Smooth muscle cell (in vitro differentiated cells): ENCODE results near the gene PRM3. TPM values are rescaled to one million over a fixed set of nuclear protein-coding genes. Genes with fewer than 3 reads are reported as not detected.

Experiments used
- DNase-seq: peaks from one replicate; lab custom pipeline; 2025; ENCODE audit not compliant: unreplicated experiment; lab: John Stamatoyannopoulos, UW
- H2AFZ ChIP-seq: fragments of 200-600 bp; sonication (generic); 2 replicates; pipeline ENCODE4 v1.6.0; 2016; ENCODE audit warnings: antibody characterized with exemption, low read depth, mild to moderate bottlenecking
- H3F3A ChIP-seq: fragments of 200-600 bp; sonication (generic); 2 replicates; pipeline ENCODE4 v1.6.0; 2017; ENCODE audit warnings: antibody characterized with exemption, low read depth
- H3K27ac ChIP-seq: fragments of 200-600 bp; sonication (generic); 2 replicates; pipeline ENCODE4 v1.5.1; 2016; ENCODE audit warnings: low read depth, mild to moderate bottlenecking
- H3K27me3 ChIP-seq: fragments of 200-600 bp; sonication (generic); 2 replicates; pipeline ENCODE4 v1.6.1; 2016; ENCODE audit warnings: low read depth, mild to moderate bottlenecking
- H3K36me3 ChIP-seq: fragments of 200-600 bp; sonication (generic); 2 replicates; pipeline ENCODE4 v1.5.1; 2016; ENCODE audit warnings: low read depth
- H3K4me1 ChIP-seq: fragments of 200-600 bp; sonication (generic); 2 replicates; pipeline ENCODE4 v1.5.1; 2016; ENCODE audit warnings: low read depth
- H3K4me2 ChIP-seq: fragments of 200-600 bp; sonication (generic); 2 replicates; pipeline ENCODE4 v1.6.0; 2016; ENCODE audit warnings: mild to moderate bottlenecking
- H3K4me3 ChIP-seq: fragments of 200-600 bp; sonication (generic); 2 replicates; pipeline ENCODE4 v1.5.1; 2016; ENCODE audit warnings: mild to moderate bottlenecking
- H3K79me2 ChIP-seq: fragments of 200-600 bp; sonication (generic); 2 replicates; pipeline ENCODE4 v1.6.0; 2016; ENCODE audit warnings: low read depth, mild to moderate bottlenecking
- H3K9ac ChIP-seq: fragments of 200-600 bp; sonication (generic); 2 replicates; pipeline ENCODE4 v1.6.0; 2016; ENCODE audit warnings: low read depth
- H3K9me3 ChIP-seq: fragments of 200-600 bp; sonication (generic); replicated peaks from 2 replicates; pipeline ENCODE4 v1.5.1; 2016; ENCODE audit warnings: low read depth
- H4K20me1 ChIP-seq: fragments of 200-600 bp; sonication (generic); 2 replicates; pipeline ENCODE4 v1.6.0; 2016; ENCODE audit warnings: low read depth
- WGBS: methylation state at CpG from one replicate; pipeline ENCODE4 v1.1.7; 2016; ENCODE audit warnings: low lambda C conversion rate; 5-methylcytosine and 5-hydroxymethylcytosine counted together
- polyA plus RNA-seq: library from polyadenylated mRNA; unstranded; fragments of >200 nt; fragmentation: Nextera tagmentation; extraction: Ambion mirVana; gene quantifications from 2 replicates; pipeline ENCODE4 v1.2.1, GENCODE V29; 2016
- total RNA-seq: library from RNA; depleted of rRNA; stranded (reverse); fragments of >200 nt; gene quantifications from 2 replicates; pipeline ENCODE4 v1.2.3, GENCODE V29; 2014
- TF ChIP-seq, protein P1 (sequence below): fragments of 200-600 bp; sonication (generic); IDR thresholded peaks from 2 replicates; pipeline ENCODE4 v1.5.1; 2017; ENCODE audit warnings: borderline replicate concordance, mild to moderate bottlenecking, antibody characterized with exemption; ENCODE audit not compliant: insufficient read depth, poor library complexity, severe bottlenecking

Gene PRM3
- total and polyA plus RNA-seq, 2 experiments from 2014 or later: not detected

DNA sequence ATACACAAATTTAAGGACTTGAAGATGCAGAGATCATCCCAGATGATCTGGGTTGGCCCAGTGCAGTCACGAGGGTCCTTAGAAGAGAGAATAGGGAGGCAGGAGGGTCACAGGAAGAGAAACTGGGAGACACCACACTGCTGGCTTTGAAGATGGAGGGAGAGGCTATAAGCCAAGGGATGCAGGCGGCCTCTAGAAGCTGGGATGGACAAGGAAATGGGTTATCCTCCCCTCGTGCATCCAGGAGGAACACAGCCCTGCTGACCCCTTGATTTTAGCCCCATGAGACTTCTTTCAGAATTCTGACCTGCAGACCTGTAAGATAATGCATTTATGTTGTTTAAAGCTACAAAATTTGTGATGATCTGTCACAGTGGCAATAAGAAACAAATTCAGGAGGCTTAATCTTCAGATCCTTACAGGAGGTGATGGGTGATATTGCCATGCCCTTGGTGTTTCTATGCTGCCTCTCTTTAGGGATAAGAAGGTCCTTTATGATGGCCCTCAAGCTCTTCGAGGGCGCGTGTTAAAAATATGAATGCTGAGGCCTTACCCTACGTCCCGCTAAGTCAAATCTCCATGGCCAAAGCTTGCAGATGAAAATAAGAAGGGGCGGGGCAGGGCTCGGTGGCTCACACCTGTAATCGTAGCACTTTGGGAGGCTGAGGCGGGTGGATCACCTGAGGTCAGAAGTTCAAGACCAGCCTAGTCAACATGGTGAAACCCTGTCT, 4.3 kb upstream of the PRM3 start:
- H3K9me3 ChIP-seq: no peaks in the 10 kb centered on the region
- no peaks in the 10 kb centered on the region for H3K79me2 ChIP-seq

DNA sequence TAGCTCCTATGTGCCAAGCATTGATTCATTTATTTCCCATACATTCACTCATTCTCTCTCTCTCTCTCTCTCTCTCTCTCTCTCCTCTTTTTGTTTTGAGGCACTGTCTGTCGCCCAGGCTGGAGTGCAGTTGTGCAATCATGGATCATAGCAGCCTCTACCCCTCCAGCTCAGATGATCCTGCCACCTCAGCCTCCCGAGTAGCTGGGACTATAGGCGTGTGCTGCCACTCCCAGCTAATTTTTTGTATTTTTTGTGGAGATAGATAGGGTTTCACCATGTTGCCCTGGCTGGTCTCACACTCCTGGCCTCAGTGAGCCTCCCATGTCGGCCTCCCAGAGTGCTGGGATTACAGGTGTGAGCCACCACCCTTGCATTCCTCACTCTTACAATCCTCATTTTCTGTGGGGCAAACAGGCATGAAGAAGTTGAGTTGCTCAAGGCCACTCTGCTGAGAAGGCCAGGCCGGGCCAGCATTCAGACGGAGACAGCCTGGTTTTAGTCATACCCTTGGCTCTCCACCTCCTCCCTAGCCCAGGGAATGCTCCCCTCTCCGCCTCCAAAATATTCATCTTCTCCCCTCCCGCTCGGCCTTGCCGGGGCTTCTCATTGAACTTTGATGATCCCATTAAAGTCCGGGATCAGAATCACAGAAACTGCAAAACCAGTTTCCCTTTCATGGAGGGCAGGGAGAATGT, 3.6 kb upstream of the PRM3 start:
- DNase-seq: no peak
- H4K20me1 ChIP-seq: no peaks in the 10 kb centered on the region
- TF ChIP-seq, protein P1, sequence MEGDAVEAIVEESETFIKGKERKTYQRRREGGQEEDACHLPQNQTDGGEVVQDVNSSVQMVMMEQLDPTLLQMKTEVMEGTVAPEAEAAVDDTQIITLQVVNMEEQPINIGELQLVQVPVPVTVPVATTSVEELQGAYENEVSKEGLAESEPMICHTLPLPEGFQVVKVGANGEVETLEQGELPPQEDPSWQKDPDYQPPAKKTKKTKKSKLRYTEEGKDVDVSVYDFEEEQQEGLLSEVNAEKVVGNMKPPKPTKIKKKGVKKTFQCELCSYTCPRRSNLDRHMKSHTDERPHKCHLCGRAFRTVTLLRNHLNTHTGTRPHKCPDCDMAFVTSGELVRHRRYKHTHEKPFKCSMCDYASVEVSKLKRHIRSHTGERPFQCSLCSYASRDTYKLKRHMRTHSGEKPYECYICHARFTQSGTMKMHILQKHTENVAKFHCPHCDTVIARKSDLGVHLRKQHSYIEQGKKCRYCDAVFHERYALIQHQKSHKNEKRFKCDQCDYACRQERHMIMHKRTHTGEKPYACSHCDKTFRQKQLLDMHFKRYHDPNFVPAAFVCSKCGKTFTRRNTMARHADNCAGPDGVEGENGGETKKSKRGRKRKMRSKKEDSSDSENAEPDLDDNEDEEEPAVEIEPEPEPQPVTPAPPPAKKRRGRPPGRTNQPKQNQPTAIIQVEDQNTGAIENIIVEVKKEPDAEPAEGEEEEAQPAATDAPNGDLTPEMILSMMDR: no peak
- no peaks in the 10 kb centered on the region for H3K4me1 ChIP-seq
- H3K36me3 ChIP-seq: no peaks in the 10 kb centered on the region
- no peak overlapping the region for H3K9ac ChIP-seq
- H3K79me2 ChIP-seq: no peaks in the 10 kb centered on the region
- H3F3A ChIP-seq: no peaks in the 10 kb centered on the region
- H3K9me3 ChIP-seq: no peaks in the 10 kb centered on the region
- no peaks in the 10 kb centered on the region for H3K27me3 ChIP-seq
- H3K4me3 ChIP-seq: no peak overlapping the region
- WGBS: 93% methylated on average over 11 of the region's 11 CpGs
- H3K27ac ChIP-seq: no peak overlapping the region
- no peak overlapping the region for H3K4me2 ChIP-seq
- no peak overlapping the region for H2AFZ ChIP-seq

More for the DNA sequence above, 4.3 kb upstream of the PRM3 start:
- Histone ChIP-seq H4K20me1 (no peaks in the 10 kb centered on the region), H3K27ac (no peak overlapping the region), H3K9ac (no peak overlapping the region), H2AFZ (no peak overlapping the region), H3K36me3 (no peaks in the 10 kb centered on the region), H3F3A (no peaks in the 10 kb centered on the region), H3K4me3 (no peak overlapping the region), H3K4me2 (no peak overlapping the region), H3K27me3 (no peaks in the 10 kb centered on the region), H3K4me1 (no peaks in the 10 kb centered on the region)
- TF ChIP-seq, protein P1: no peak
- DNase-seq: no peak
- 93% methylated on average over 12 of the region's 12 CpGs for WGBS

GRCh38 chr16:11276143-11276895, 2.9 kb upstream of the PRM3 start, which contains the start of gene PRM2:
Gene PRM2 (minus strand): TSS chr16:11276480. CDS start chr16:11276370, 110 bp downstream.
- no peak within 1 kb of the TSS for H3K27ac ChIP-seq
- H3K4me3 ChIP-seq: no peak within 1 kb of the TSS
- H3K36me3 ChIP-seq: no peaks in the 10 kb centered on the region
- TF ChIP-seq, protein P1: no peak
- no peak for DNase-seq
- no peaks in the 10 kb centered on the region for H3K27me3 ChIP-seq
- H3K4me2 ChIP-seq: no peak within 1 kb of the TSS
- H3K4me1 ChIP-seq: no peaks in the 10 kb centered on the region
- no peaks in the 10 kb centered on the region for H3K79me2 ChIP-seq
- H4K20me1 ChIP-seq: no peaks in the 10 kb centered on the region
- no peaks in the 10 kb centered on the region for H3F3A ChIP-seq
- H2AFZ ChIP-seq: no peak within 1 kb of the TSS
- WGBS: 99% methylated on average over 26 of the region's 26 CpGs
- H3K9ac ChIP-seq: no peak within 1 kb of the TSS
- no peaks in the 10 kb centered on the region for H3K9me3 ChIP-seq
